B cell (primary cell): ENCODE results near the gene TCF23.

Experiments
- EZH2 ChIP-seq: IDR thresholded peaks from 2 replicates; pipeline ENCODE4 v1.6.1; 2012; ENCODE audit warnings: borderline replicate concordance, low read depth, mild to moderate bottlenecking, moderate library complexity, low read length; ENCODE audit not compliant: insufficient read depth, poor library complexity, severe bottlenecking
- TF ChIP-seq, protein P1 (sequence below): fragments of 200-600 bp; IDR thresholded peaks from one replicate; pipeline ENCODE4 v1.8.0; 2022; ENCODE audit warnings: antibody characterized with exemption, mild to moderate bottlenecking

DNA sequence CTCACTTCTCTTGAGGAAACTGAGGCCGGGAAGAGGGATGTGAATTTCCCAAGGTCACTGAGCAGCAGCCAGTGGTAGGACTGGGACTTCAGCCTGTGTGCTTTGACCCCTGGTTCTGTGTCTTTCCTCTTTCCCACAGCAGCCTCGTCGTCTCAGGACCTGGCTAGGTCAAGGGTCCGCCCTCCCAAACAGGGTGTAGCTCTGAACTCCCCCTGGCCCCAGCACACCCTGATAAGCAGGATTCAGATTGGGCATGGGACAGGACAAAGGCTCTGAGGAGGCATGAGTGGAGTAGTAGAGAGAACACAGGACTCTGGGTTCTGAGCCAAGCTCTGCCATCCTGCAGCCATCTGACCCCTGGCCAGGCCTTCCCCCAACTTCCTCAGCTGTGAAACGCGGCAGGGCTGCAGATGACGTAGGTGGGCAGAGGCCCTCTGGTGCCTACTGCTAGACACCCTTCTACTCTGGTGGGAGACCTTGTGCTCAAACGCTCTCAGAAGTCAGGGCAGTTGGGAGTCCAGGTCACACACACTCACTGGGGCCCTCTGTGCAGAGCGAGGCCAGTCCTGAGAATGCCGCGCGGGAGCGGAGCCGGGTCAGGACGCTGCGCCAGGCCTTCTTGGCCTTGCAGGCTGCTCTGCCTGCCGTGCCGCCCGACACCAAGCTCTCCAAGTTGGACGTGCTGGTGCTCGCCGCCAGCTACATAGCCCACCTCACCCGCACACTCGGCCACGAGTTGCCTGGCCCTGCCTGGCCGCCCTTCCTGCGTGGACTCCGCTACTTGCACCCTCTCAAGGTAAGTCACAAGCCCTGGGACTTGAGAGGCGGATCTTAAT lies 984 bp downstream of the TCF23 start:
- TF ChIP-seq, protein P1, sequence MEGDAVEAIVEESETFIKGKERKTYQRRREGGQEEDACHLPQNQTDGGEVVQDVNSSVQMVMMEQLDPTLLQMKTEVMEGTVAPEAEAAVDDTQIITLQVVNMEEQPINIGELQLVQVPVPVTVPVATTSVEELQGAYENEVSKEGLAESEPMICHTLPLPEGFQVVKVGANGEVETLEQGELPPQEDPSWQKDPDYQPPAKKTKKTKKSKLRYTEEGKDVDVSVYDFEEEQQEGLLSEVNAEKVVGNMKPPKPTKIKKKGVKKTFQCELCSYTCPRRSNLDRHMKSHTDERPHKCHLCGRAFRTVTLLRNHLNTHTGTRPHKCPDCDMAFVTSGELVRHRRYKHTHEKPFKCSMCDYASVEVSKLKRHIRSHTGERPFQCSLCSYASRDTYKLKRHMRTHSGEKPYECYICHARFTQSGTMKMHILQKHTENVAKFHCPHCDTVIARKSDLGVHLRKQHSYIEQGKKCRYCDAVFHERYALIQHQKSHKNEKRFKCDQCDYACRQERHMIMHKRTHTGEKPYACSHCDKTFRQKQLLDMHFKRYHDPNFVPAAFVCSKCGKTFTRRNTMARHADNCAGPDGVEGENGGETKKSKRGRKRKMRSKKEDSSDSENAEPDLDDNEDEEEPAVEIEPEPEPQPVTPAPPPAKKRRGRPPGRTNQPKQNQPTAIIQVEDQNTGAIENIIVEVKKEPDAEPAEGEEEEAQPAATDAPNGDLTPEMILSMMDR: no peak
- TF ChIP-seq EZH2: no peak
